Loucy (cell line): ENCODE results near the gene ACSM6.

Experiments used
- H2AFZ ChIP-seq: fragments of 200-600 bp; sonication (generic); 2 replicates; pipeline ENCODE4 v1.6.0; 2016; ENCODE audit warnings: antibody characterized with exemption, mild to moderate bottlenecking, low read length, moderate library complexity
- H3F3A ChIP-seq: fragments of 200-600 bp; 2 replicates; pipeline ENCODE4 v1.6.0; 2016; ENCODE audit warnings: antibody characterized with exemption, low read depth, mild to moderate bottlenecking
- H3K27me3 ChIP-seq: fragments of 200-600 bp; sonication (generic); 2 replicates; pipeline ENCODE4 v1.6.1; 2014; ENCODE audit warnings: low read length, mild to moderate bottlenecking; ENCODE audit not compliant: insufficient read depth, poor library complexity, severe bottlenecking
- H3K36me3 ChIP-seq: fragments of 200-600 bp; sonication (generic); 2 replicates; pipeline ENCODE4 v1.6.1; 2016; ENCODE audit warnings: low read length; ENCODE audit not compliant: insufficient read depth
- H3K4me1 ChIP-seq: fragments of 200-600 bp; sonication (generic); 2 replicates; pipeline ENCODE4 v1.5.1; 2014; ENCODE audit warnings: low read length, mild to moderate bottlenecking; ENCODE audit not compliant: insufficient read depth, poor library complexity, severe bottlenecking
- H3K4me2 ChIP-seq: fragments of 200-600 bp; sonication (generic); 2 replicates; pipeline ENCODE4 v1.6.0; 2014; ENCODE audit warnings: antibody characterized with exemption, low read length, low read depth, mild to moderate bottlenecking; ENCODE audit not compliant: poor library complexity, severe bottlenecking
- H3K4me3 ChIP-seq: fragments of 200-600 bp; sonication (generic); 2 replicates; pipeline ENCODE4 v1.5.1; 2014; ENCODE audit warnings: low read length, mild to moderate bottlenecking, mixed read lengths; ENCODE audit not compliant: poor library complexity, severe bottlenecking
- H3K79me2 ChIP-seq: fragments of 200-600 bp; sonication (generic); 2 replicates; pipeline ENCODE4 v1.6.1; 2014; ENCODE audit warnings: low read length; ENCODE audit not compliant: insufficient read depth
- H3K9ac ChIP-seq: fragments of 200-600 bp; sonication (generic); 2 replicates; pipeline ENCODE4 v1.6.0; 2014; ENCODE audit warnings: mild to moderate bottlenecking, low read depth, low read length, moderate library complexity; ENCODE audit not compliant: poor library complexity, severe bottlenecking
- H3K9me2 ChIP-seq: fragments of 200-600 bp; sonication (generic); replicated peaks from 2 replicates; pipeline ENCODE4 v1.6.1; 2016; ENCODE audit warnings: low read depth, low read length, mixed read lengths
- H3K9me3 ChIP-seq: fragments of 200-600 bp; sonication (generic); 2 replicates; pipeline ENCODE4 v1.6.1; 2014; ENCODE audit warnings: mild to moderate bottlenecking, antibody characterized with exemption, low read length, low read depth; ENCODE audit not compliant: insufficient read depth
- H4K20me1 ChIP-seq: fragments of 200-600 bp; sonication (generic); 2 replicates; pipeline ENCODE4 v1.6.0; 2014; ENCODE audit warnings: antibody characterized with exemption, low read length, mild to moderate bottlenecking; ENCODE audit not compliant: insufficient read depth, poor library complexity, severe bottlenecking
- EZH2phosphoT487 ChIP-seq: fragments of 200-600 bp; IDR thresholded peaks from 2 replicates; pipeline ENCODE4 v1.6.1; 2018; ENCODE audit warnings: antibody characterized with exemption, mild to moderate bottlenecking, moderate library complexity, borderline replicate concordance
- TF ChIP-seq, protein P1 (sequence below): fragments of 200-600 bp; sonication (generic); conservative IDR thresholded peaks from 2 replicates; pipeline ENCODE4 v1.5.1; 2014; ENCODE audit warnings: mild to moderate bottlenecking, antibody characterized with exemption, low read length

ACSM6 gene

DNA sequence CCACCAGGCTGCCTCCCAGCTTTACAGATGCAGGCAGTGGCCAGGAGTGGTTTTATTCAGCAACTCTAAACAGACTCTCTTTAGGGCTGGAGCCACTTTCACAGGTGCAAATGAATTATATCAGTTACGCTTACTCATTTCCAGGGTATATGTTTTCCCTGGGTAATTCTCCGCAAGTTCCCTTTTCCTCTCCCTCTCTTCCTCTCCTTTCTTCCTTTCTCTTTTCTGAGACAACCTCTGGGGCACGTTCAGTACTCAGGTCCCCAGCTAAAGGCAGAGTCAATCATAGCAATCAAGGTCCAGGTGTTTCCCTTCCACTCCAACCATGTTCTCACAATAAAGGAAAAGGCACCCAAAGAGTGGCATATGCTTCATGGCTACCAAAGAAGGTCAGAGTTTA is 55.4 kb downstream of the ACSM6 start:
- Histone ChIP-seq H3K9me3 (no peaks in the 10 kb centered on the region), H3F3A (no peaks in the 10 kb centered on the region), H3K79me2 (no peaks in the 10 kb centered on the region), H3K36me3 (no peaks in the 10 kb centered on the region), H3K27me3 (no peaks in the 10 kb centered on the region), H3K4me1 (peaks cover 49% of the 10 kb centered on the region), H2AFZ (peak overlapping the region; percentile 29; the same call in 1 of the 2 replicates), H3K9me2 (no peaks in the 10 kb centered on the region), H3K9ac (peak overlapping the region; percentile 67), H3K4me2 (no peak overlapping the region), H3K4me3 (no peak overlapping the region), H4K20me1 (no peaks in the 10 kb centered on the region)
- TF ChIP-seq EZH2phosphoT487: no peak
- TF ChIP-seq, protein P1, sequence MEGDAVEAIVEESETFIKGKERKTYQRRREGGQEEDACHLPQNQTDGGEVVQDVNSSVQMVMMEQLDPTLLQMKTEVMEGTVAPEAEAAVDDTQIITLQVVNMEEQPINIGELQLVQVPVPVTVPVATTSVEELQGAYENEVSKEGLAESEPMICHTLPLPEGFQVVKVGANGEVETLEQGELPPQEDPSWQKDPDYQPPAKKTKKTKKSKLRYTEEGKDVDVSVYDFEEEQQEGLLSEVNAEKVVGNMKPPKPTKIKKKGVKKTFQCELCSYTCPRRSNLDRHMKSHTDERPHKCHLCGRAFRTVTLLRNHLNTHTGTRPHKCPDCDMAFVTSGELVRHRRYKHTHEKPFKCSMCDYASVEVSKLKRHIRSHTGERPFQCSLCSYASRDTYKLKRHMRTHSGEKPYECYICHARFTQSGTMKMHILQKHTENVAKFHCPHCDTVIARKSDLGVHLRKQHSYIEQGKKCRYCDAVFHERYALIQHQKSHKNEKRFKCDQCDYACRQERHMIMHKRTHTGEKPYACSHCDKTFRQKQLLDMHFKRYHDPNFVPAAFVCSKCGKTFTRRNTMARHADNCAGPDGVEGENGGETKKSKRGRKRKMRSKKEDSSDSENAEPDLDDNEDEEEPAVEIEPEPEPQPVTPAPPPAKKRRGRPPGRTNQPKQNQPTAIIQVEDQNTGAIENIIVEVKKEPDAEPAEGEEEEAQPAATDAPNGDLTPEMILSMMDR: no peak

DNA sequence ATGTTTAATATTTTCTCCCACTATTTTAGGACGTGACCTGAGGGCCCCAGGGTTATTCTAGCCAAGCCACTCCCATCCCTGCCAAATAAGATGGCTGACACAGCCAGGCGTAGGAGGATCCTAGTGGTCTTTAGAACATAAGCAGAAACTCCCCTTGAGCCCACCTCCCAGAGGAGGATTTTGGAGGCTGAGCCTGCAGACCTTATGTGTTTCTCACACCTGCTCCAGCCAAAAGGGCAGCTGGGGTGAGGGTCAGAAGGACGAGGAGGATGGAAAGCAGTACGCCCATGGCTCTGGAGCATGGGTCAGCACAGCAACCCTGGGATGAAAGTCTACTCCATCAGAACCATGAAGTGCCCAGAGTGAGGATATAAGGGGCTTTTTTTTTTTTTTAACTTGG is 56.8 kb downstream of the ACSM6 start:
- no peaks in the 10 kb centered on the region for H4K20me1 ChIP-seq
- no peaks in the 10 kb centered on the region for H3K9me2 ChIP-seq
- no peaks in the 10 kb centered on the region for H3K36me3 ChIP-seq
- H2AFZ ChIP-seq: no peak overlapping the region
- no peak overlapping the region for H3K9ac ChIP-seq
- TF ChIP-seq, protein P1: no peak
- TF ChIP-seq EZH2phosphoT487: no peak
- no peaks in the 10 kb centered on the region for H3F3A ChIP-seq
- H3K9me3 ChIP-seq: no peaks in the 10 kb centered on the region
- H3K79me2 ChIP-seq: no peaks in the 10 kb centered on the region
- H3K4me1 ChIP-seq: peaks cover 60% of the 10 kb centered on the region
- H3K4me2 ChIP-seq: no peak overlapping the region
- H3K27me3 ChIP-seq: no peaks in the 10 kb centered on the region
- H3K4me3 ChIP-seq: no peak overlapping the region

DNA sequence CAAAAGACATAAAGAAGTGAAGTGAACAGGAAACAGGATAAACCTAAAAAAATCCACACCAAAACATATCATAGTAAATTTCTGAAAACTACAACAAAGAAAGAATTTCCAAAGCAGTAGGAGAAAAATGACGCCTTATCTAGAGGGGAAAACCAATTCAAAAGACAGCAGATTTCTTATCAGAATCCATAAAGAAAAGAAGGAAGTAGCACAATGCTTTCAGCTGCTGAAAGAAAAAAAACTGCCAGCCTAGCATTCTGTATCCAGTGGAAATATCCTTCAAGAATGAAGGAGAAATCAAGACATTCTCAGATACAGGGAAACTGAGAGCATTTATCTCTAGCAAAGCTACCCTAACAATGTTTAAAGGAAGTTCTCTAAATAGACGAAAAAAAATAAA is 59.0 kb downstream of the ACSM6 start:
- 0 out of 2 replicates have a peak overlapping the region, but pooled peaks have one; percentile 3 for H2AFZ ChIP-seq
- H3K9me3 ChIP-seq: peaks cover 3% of the 10 kb centered on the region; the same call in 1 of the 2 replicates
- peaks cover 45% of the 10 kb centered on the region for H3K4me1 ChIP-seq
- H3F3A ChIP-seq: no peaks in the 10 kb centered on the region
- peak overlapping the region; percentile 10 for H3K9ac ChIP-seq
- H3K4me2 ChIP-seq: no peak overlapping the region
- no peaks in the 10 kb centered on the region for H3K27me3 ChIP-seq
- no peaks in the 10 kb centered on the region for H3K36me3 ChIP-seq
- TF ChIP-seq, protein P1: no peak
- TF ChIP-seq EZH2phosphoT487: no peak
- H3K4me3 ChIP-seq: no peak overlapping the region
- no peaks in the 10 kb centered on the region for H3K79me2 ChIP-seq
- no peaks in the 10 kb centered on the region for H3K9me2 ChIP-seq
- H4K20me1 ChIP-seq: no peaks in the 10 kb centered on the region
